Tibial nerve (tissue), 4 donors: ENCODE results near the gene STRADB.

Experiments used
- CTCF ChIP-seq, 5 experiments: fragments of 200-600 bp in 3 of 5; fragments of 450-650 bp in 2 of 5; sonication (generic) in 3 of 5; IDR thresholded peaks; one replicate each; pipeline ENCODE4 v1.5.1; 2016 to 2019; ENCODE audit warnings: antibody characterized with exemption in 5 of 5, mild to moderate bottlenecking in 3 of 5, moderate library complexity in 2 of 5
- EP300 ChIP-seq, 2 donors: sonication (generic); formaldehyde crosslinking; IDR thresholded peaks; one replicate each; pipeline ENCODE4 v1.6.1; 2017; ENCODE audit warnings: antibody characterized with exemption in 2 of 2, mild to moderate bottlenecking in 1 of 2
- POLR2A ChIP-seq, 2 donors: fragments of 450-650 bp; IDR thresholded peaks; one replicate each; pipeline ENCODE4 v1.6.1; 2017; ENCODE audit warnings: antibody characterized with exemption in 2 of 2, mild to moderate bottlenecking in 2 of 2, moderate library complexity in 2 of 2

GRCh38 chr2:201490291-201490690 is 38.8 kb downstream of the STRADB start:
- no peak for TF ChIP-seq CTCF (IDR thresholded peaks at IDR 0.05)
- TF ChIP-seq EP300 (IDR thresholded peaks at IDR 0.05): no peak
- no peak for TF ChIP-seq POLR2A (IDR thresholded peaks at IDR 0.05)
